GM19239 (cell line): ENCODE measurements around the gene CISH.

Source experiments
- DNase-seq: peaks from one replicate; pipeline ENCODE4 v3.0.0; 2011; ENCODE audit warnings: low spot score; ENCODE audit not compliant: insufficient read length
- FAIRE-seq: peaks from 2 replicates; lab custom pipeline; 2011; peaks lifted over from hg19 to GRCh38; lab: Jason Lieb, UNC

CISH gene

DNA sequence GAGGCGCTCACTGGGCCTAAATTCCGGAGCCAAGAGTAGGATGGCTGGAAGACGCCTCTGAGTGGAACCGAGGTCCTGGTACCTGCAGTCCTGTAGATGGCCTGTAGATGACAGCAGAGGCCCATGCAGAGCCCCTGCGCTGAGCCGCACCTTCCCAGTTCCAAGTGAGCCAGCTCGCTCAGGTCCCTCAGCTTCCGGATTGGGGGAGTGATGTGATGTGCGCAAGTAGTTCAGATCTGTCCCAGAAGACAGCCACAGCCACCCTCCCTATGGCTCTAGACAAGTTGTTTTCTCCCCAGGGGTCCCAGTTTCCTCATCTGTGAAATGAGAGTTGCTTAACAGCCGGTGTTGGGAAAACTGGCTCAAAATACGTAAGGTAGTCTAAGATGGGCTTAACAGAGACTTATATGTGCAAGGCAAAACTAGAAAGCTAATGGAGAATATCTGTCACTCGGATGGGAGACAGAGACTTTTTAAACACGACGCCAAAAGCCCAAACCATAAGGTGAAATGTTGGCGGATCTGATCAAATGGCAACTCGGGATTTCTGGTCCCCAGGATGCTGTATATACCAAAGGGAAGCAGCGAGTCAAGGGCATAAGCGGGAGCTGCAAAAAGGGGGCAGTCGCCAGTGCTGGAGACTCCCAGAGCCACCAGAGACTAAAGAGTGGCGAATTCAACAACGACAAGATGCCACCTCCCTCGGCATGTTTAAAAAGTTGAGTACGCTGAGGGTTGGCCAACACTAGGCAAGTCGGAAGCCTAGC is 4.6 kb upstream of the CISH start:
- DNase-seq = peak; percentile 73

GRCh38 chr3:50615190-50615589 is 3.6 kb upstream of the CISH start:
- FAIRE-seq = no peak
- DNase-seq = no peak

More for the DNA sequence above, 4.6 kb upstream of the CISH start:
- FAIRE-seq = peak; percentile 98

DNA sequence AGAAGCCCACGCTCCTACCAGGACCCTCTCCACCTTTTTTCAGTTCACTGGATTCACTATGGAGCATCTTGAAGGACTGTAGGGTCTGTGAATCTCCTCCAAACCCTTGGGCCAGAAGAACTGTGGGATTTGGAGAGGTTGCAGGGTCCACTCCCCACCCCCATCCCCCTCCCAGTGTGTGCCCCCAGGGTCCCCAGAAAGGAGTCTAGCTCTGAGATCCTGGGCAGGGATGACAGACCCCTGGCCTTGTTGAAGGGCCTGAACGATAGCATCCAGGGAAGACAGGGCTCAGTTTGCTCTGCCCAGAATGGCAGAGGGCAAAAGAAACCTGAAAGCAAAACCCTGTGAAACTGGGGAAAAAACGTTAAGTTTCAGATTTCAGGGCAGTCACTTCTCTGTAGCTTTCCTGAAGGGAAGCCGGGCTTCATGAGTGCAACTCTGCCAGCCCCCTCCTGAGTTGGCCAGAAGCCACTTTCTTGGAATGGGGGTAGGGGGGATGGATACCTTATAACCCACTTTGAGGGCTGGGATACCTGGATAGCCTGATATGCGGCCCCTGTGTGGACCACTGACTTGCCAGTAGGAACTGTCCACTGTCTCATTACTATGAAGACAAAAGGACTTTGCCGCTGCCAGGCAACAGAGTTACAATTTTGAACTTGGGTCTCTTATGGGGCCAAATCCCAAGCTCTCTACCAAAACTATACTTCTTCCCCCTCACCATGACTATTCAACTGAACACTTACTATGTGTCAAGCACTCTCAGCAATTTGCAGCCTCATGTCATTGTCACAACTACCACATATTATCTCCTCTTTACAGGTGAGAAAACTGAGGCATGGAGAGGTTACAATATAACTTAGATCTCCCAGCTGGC is 1.6 kb upstream of the CISH start:
- FAIRE-seq (no peak), DNase-seq (no peak)

DNA sequence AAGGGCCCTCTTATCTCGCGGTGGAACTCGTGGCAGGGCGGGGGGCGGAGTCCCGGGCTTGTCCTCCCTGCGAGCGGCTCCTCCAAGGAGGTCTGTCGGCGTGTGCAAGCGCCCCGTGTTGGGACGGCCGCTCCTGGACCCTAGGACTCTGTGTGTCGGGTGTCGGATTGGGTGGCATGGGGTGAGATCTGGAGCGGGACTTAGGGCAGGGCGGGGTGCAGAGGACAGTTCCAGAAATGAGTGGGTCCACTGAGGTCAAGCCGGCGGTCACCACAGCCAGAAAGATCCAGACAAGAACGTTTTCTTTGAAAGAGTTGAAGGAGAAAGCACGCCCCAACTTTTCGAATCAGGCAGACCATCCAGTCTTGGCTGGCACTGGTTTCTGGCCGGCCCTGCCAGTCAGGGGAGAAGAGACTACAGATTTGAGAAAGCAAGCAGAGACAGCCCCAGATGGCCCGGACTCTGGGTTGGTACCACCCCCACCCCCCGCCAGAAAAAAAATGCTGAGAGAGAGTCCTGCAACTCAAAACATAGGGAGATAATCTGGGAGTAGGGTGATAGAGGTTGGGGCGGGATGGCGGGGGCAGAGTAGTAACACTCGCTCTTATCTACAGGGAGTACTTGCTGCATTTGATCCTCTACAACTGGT is 784 bp upstream of the CISH start:
- DNase-seq = no peak
- no peak for FAIRE-seq

- no peak for DNase-seq
- no peak for FAIRE-seq
Observed at GRCh38 chr3:50610992-50611463, 546 bp downstream of the CISH start.

DNA sequence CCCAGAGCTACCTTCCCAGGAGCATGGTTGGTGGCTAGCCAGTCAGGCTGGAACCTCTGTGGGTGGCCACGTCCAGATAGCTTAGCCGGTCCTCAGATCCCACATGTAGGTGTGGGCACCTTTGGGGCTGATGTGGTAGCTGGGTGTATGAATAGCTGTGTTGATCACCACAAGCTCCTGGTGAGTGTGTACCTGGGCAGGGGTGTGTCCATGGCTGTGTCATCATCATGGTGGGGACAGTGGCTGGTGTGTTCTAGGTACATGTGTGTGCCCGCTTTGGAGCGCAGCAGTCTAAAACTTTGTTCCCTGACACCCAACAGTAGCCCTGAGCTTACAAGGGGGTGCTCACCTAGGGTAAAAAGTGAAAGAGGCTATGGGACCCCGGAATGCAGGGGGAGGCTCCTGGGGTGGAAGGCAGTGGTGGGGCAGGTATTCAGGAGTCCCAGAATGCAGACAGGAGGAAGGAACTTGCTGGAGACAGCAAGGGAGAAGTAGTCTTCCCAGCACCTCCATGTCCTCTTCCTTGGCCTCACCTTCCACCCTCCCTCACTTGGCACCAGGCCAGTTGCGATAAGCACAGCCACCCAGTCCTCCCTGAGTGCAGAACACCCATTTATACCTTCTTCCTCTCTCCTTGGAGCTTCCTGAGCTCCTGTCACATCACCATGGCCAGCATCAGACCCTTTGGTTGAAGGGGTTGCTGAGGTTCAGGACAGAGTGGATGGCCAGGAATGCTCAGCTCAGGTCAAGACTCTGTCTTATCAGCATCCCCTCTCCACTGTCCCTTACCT is 1.2 kb downstream of the CISH start:
- FAIRE-seq (peak; percentile 60), DNase-seq (no peak)

- FAIRE-seq (no peak), DNase-seq (no peak)
Observed at GRCh38 chr3:50609763-50610085, 1.9 kb downstream of the CISH start.

- DNase-seq (no peak), FAIRE-seq (no peak)
Observed at GRCh38 chr3:50609071-50609762, 2.4 kb downstream of the CISH start.

- FAIRE-seq (no peak), DNase-seq (no peak)
Observed at GRCh38 chr3:50608278-50608677, 3.3 kb downstream of the CISH start.

GRCh38 chr3:50607271-50608091 is 4.1 kb downstream of the CISH start:
- no peak for FAIRE-seq
- no peak for DNase-seq

GRCh38 chr3:50606596-50606995 is 5.0 kb downstream of the CISH start:
- DNase-seq (no peak), FAIRE-seq (no peak)

DNA sequence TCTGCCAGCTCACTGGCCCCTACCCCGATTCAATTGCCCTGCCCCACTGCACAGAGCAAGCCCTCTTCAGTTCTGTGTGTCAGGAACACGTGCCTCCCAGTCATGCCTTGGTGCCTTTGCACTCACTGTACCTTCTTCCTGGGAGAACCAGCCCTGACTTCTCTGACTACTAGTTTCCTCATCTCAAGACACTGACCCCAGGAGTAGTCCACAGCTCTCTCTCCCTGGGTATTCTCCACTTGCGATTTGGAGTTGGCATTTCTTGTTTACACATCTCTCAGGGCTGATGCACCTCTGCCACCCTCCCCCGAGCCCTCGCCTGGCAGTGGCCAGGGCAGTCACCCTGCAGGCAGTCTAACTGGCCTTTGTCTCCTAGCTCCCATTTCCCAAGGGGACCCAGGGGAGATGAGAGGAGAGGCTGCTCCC is 5.7 kb downstream of the CISH start:
- FAIRE-seq (no peak), DNase-seq (no peak)

- FAIRE-seq (no peak), DNase-seq (no peak)
Observed at GRCh38 chr3:50604628-50605588, 6.7 kb downstream of the CISH start.

GRCh38 chr3:50604110-50604621 is 7.4 kb downstream of the CISH start:
- FAIRE-seq (no peak), DNase-seq (no peak)

DNA sequence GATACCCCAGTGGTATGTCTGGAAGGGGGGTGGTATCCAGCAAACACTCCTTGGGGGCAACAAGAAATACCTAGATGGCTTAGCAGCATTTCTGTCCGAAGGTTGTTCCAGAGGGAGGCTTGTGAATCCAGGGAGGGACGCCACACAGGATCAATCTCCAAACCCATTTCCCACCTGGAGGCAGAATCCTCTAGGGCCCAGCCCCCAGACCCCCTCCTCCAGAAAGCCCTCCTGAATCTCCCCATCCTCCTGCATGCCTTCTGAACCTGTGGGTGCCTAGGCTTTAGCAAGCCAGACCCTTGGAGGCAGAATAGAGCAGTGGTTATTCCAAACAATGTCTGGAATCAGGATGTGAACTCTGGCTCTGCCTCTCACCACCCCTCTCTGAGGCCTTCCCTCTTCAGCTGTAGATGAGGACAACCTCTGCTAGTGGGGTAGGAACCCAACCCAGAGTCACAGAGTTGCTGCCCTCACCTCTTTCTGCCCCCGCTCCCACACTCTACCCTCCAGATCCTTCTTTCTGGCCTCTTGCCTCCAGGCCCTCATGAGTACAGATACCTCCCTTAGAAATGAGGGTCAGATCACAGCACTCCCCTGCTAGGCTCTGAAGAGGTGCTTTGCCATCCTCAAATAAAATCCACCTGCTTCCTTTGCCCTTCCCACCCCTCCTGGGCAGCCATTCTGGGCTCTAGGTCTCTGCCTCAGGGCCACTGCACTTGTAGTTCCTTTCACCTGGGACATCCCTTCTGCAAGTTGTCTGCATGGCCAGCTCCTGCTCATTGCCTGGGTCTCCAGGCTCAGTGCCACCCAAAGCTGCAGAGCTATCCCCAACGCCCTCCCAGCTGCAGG is 8.1 kb downstream of the CISH start:
- FAIRE-seq = peak; percentile 18
- DNase-seq = no peak

DNA sequence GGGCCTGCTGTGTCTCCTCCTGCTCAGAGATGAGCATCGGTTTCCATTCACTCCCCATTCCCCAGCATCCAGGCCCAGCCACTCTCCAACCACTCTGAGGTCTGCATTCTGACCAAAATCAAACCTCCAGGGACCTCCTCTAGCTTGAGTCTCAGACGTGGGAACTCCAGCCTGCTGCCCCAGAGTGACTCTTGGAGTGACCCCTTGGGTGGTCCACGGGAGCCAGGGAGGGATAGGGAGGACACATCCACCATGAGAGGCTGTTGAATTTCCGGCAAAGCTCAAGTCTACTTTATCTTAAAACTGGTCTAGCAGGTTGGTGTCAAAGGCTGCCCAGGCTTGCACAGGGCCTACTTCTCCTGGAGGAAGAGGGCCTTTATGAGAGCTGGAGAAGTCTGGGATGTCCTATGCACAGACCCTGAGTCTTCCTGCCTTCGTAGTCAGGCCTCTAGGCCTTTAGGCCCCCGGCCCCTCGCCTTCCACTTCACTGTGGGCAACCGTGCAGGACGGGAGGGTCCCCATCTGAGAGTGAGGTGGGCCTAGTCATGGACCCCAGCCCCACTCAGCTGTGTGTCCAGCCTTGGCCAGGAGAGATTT is 8.9 kb downstream of the CISH start:
- FAIRE-seq (no peak), DNase-seq (no peak)
